HCT116 (cell line): ENCODE results near the gene DEPDC1B. TPM values are rescaled to one million over a fixed set of nuclear protein-coding genes. Genes with fewer than 3 reads are reported as not detected.
"Not testable (repeated sequence)": the region's sequence is repeated elsewhere in the genome, so short reads cannot be mapped to it uniquely, and the experiment has no call there.

ENCODE experiments used
- ATAC-seq: fragments of 200-7000 bp; cut with Tn5 transposase; 2 replicates; pipeline ENCODE4 v1.9.1; 2020; ENCODE audit warnings: mild to moderate bottlenecking, moderate library complexity
- BruUV-seq: library from RNA; stranded (reverse); fragments of 400-500 nt; replicated peaks from 2 replicates; lab custom pipeline; 2021; lab: Mats Ljungman, UMichigan
- CTCF ChIA-PET: fragments of 300-600 bp; sonication (Branson Sonifier 250); formaldehyde crosslinking; loops from one replicate; lab custom pipeline; 2021; ENCODE audit warnings: antibody characterized with exemption; lab: Charles Lee
- POLR2A ChIA-PET: fragments of 300-600, 350-600 bp; sonication (Branson Sonifier 250); formaldehyde crosslinking; loops from one replicate; lab custom pipeline; 2021; ENCODE audit warnings: antibody characterized with exemption; lab: Charles Lee
- RAD21 ChIA-PET, 2 experiments: fragments of 300-600 bp; sonication (Branson Sonifier 250); formaldehyde crosslinking; loops; one replicate each; lab custom pipeline; 2023; ENCODE audit warnings: low total read pairs in 2 of 2; ENCODE audit not compliant: uncharacterized antibody in 2 of 2, unreplicated experiment in 2 of 2, low non-redundant PET in 1 of 2; lab: Charles Lee
- DNase-seq: peaks from one replicate; pipeline ENCODE4 v3.0.0-alpha.2; 2010; ENCODE audit warnings: low read depth, low spot score
- H2AFZ ChIP-seq: fragments of 200-600 bp; shearing (Covaris generic), sonication (generic); 2 replicates; pipeline ENCODE4 v1.6.1; 2017; ENCODE audit warnings: low read depth, mixed run types, mixed read lengths, antibody characterized with exemption, low read length; ENCODE audit not compliant: poor library complexity, severe bottlenecking
- H3K27ac ChIP-seq: 2 replicates; pipeline ENCODE4 v1.5.1; 2012; ENCODE audit warnings: low read depth, low read length
- H3K27me3 ChIP-seq: fragments of 200-600 bp; sonication (generic); 2 replicates; pipeline ENCODE4 v1.6.1; 2016; ENCODE audit warnings: mixed run types, low read length, mixed read lengths; ENCODE audit not compliant: insufficient read depth
- H3K36me3 ChIP-seq, 2 experiments: fragments of 200-500 bp in 1 of 2; fragments of 200-600 bp in 1 of 2; sonication (Bioruptor generic) in 1 of 2; sonication (generic) in 1 of 2; 2 replicates each; pipeline versions ENCODE4 v1.5.1 to v1.6.1; 2014 to 2016; ENCODE audit warnings: low read length in 2 of 2, inconsistent platforms in 1 of 2, mixed read lengths in 1 of 2, mixed run types in 1 of 2; ENCODE audit not compliant: insufficient read depth in 2 of 2, control insufficient read depth in 1 of 2
- H3K4me1 ChIP-seq, 2 experiments: fragments of 200-600 bp in 1 of 2; sonication (generic) in 1 of 2; 2 replicates each; pipeline versions ENCODE4 v1.5.1 to v1.6.1; 2012 to 2017; ENCODE audit warnings: low read length in 2 of 2, inconsistent platforms in 1 of 2, mild to moderate bottlenecking in 1 of 2, mixed read lengths in 1 of 2, mixed run types in 1 of 2, moderate library complexity in 1 of 2; ENCODE audit not compliant: insufficient read depth in 2 of 2, control insufficient read depth in 1 of 2
- H3K4me2 ChIP-seq: fragments of 200-600 bp; sonication (generic); 2 replicates; pipeline ENCODE4 v1.6.1; 2017; ENCODE audit warnings: mixed run types, low read length, mixed read lengths
- H3K4me3 ChIP-seq, 2 experiments: fragments of 200-600 bp in 1 of 2; sonication (generic) in 1 of 2; replicated peaks in 1 of 2; 2 replicates each; pipeline ENCODE4 v1.5.1; 2011 to 2016; ENCODE audit warnings: low read length in 2 of 2, control low read depth in 1 of 2, low read depth in 1 of 2, mild to moderate bottlenecking in 1 of 2, mixed read lengths in 1 of 2, mixed run types in 1 of 2
- H3K79me2 ChIP-seq: fragments of 200-600 bp; sonication (generic); 2 replicates; pipeline ENCODE4 v1.6.1; 2017; ENCODE audit warnings: mild to moderate bottlenecking, mixed run types, low read length, moderate library complexity, mixed read lengths; ENCODE audit not compliant: insufficient read depth
- H3K9ac ChIP-seq: fragments of 200-600 bp; sonication (generic); 2 replicates; pipeline ENCODE4 v1.6.1; 2016; ENCODE audit warnings: low read length, mixed read lengths
- H3K9me2 ChIP-seq: fragments of 200-600 bp; sonication (generic), shearing (Covaris generic); 2 replicates; pipeline ENCODE4 v1.6.1; 2017; ENCODE audit warnings: mixed run types, mild to moderate bottlenecking, moderate library complexity; ENCODE audit not compliant: insufficient read depth
- H3K9me3 ChIP-seq, 2 experiments: fragments of 200-500 bp in 1 of 2; fragments of 200-600 bp in 1 of 2; sonication (Bioruptor generic) in 1 of 2; sonication (generic) in 1 of 2; 2 replicates each; pipeline ENCODE4 v1.6.1; 2014 to 2017; ENCODE audit warnings: low read length in 2 of 2, mixed read lengths in 2 of 2, inconsistent platforms in 1 of 2, low read depth in 1 of 2, mild to moderate bottlenecking in 1 of 2, mixed run types in 1 of 2, moderate library complexity in 1 of 2; ENCODE audit not compliant: control insufficient read depth in 1 of 2, insufficient read depth in 1 of 2
- H4K20me1 ChIP-seq: fragments of 200-600 bp; sonication (generic), shearing (Covaris generic); 2 replicates; pipeline ENCODE4 v1.6.1; 2017; ENCODE audit warnings: mixed run types, mild to moderate bottlenecking, moderate library complexity; ENCODE audit not compliant: insufficient read depth
- ATF3 ChIP-seq: IDR thresholded peaks from 2 replicates; pipeline ENCODE4 v1.6.1; 2012
- CBX3 ChIP-seq: IDR thresholded peaks from 2 replicates; pipeline ENCODE4 v1.6.1; 2012; ENCODE audit warnings: low read depth
- CEBPB ChIP-seq: IDR thresholded peaks from 2 replicates; pipeline ENCODE4 v1.6.1; 2012; ENCODE audit warnings: low read depth
- CTCF ChIP-seq, 3 experiments: fragments of 200-600 bp in 1 of 3; sonication (generic) in 1 of 3; IDR thresholded peaks in 2 of 3; conservative IDR thresholded peaks in 1 of 3; 2 replicates each; pipeline ENCODE4 v1.5.1; 2012 to 2017; ENCODE audit warnings: low read depth in 2 of 3, low read length in 2 of 3, antibody characterized with exemption in 1 of 3, borderline replicate concordance in 1 of 3, control low read depth in 1 of 3, mild to moderate bottlenecking in 1 of 3, mixed read lengths in 1 of 3, mixed run types in 1 of 3, moderate library complexity in 1 of 3; ENCODE audit not compliant: insufficient read depth in 1 of 3
- ELF1 ChIP-seq: IDR thresholded peaks from 2 replicates; pipeline ENCODE4 v1.6.1; 2012; ENCODE audit warnings: low read depth, borderline replicate concordance
- FOSL1 ChIP-seq: IDR thresholded peaks from 2 replicates; pipeline ENCODE4 v1.6.1; 2012; ENCODE audit warnings: low read depth
- MAX ChIP-seq: IDR thresholded peaks from 2 replicates; pipeline ENCODE4 v1.6.1; 2012
- POLR2A ChIP-seq: IDR thresholded peaks from 2 replicates; pipeline ENCODE4 v1.7.0; 2011; ENCODE audit warnings: borderline replicate concordance; ENCODE audit not compliant: insufficient read depth, insufficient read length; ENCODE audit errors: extremely low read depth
- POLR2AphosphoS5 ChIP-seq: IDR thresholded peaks from 2 replicates; pipeline ENCODE4 v1.6.1; 2011; ENCODE audit warnings: mild to moderate bottlenecking, low read depth, low read length, moderate library complexity
- TCF7L2 ChIP-seq: IDR thresholded peaks from 2 replicates; pipeline ENCODE4 v1.7.0; 2011; ENCODE audit warnings: borderline replicate concordance, inconsistent platforms; ENCODE audit not compliant: insufficient read depth, insufficient read length; ENCODE audit errors: extremely low read depth
- YY1 ChIP-seq: IDR thresholded peaks from 2 replicates; pipeline ENCODE4 v1.6.1; 2011; ENCODE audit warnings: low read length, low read depth, moderate library complexity, mild to moderate bottlenecking; ENCODE audit not compliant: insufficient replicate concordance; ENCODE audit errors: extremely low read depth
- ZFX ChIP-seq: fragments of 450-650 bp; IDR thresholded peaks from 2 replicates; pipeline ENCODE4 v1.6.1; 2017
- intact Hi-C: fragments of 100-400 bp; cut with micrococcal nuclease; formaldehyde crosslinking; loops from 2 replicates; pipeline ENCODE4 v1.10.0; 2022
- total RNA-seq: library from RNA; stranded (reverse); gene quantifications from one replicate; pipeline ENCODE4 v1.2.1, GENCODE V29; 2021; ENCODE audit not compliant: unreplicated experiment

DEPDC1B gene
- total RNA-seq, 1 experiment from 2014 or later = 39.7 TPM

GRCh38 chr5:60712950-60713349 is 13.0 kb upstream of the DEPDC1B start:
- Histone ChIP-seq H3K27me3 (no peaks in the 10 kb centered on the region), H4K20me1 (no peaks in the 10 kb centered on the region), H3K9me2 (no peaks in the 10 kb centered on the region), H3K9ac (no peak overlapping the region), H3K4me3 (no peak overlapping the region)
- ChIA-PET CTCF (no interaction called here), POLR2A (interaction anchor here (1.3 kb wide), 1 partner anchor 13 kb away, joined by 3 read pairs; the partner anchor contains the start of gene DEPDC1B)
- TF ChIP-seq FOSL1 (no peak), ELF1 (no peak), CTCF (IDR thresholded peaks at IDR 0.05 in 2 of 3, conservative IDR thresholded peaks at IDR 0.05 in 1 of 3; ENCODE audit: borderline replicate concordance in 1 of 3, insufficient read depth in 1 of 3, low read depth in 2 of 3, low read length in 2 of 3) (no peak), YY1 (no peak), CEBPB (no peak), ATF3 (no peak), TCF7L2 (no peak), ZFX (no peak), MAX (no peak), POLR2AphosphoS5 (no peak), CBX3 (no peak), POLR2A (no peak)
- TF ChIP-seq, all 23 proteins: peak for 0
- BruUV-seq = no TSS peak
- Histone ChIP-seq H3K4me2 (no peak overlapping the region), H3K36me3 (no peaks in the 10 kb centered on the region), H2AFZ (no peak overlapping the region), H3K4me1 (no peaks in the 10 kb centered on the region), H3K9me3 (no peaks in the 10 kb centered on the region), H3K79me2 (no peaks in the 10 kb centered on the region), H3K27ac (no peak overlapping the region)
- RAD21 ChIA-PET = no interaction called here
- no peak for DNase-seq
- no peak for ATAC-seq
- intact Hi-C loops = no loop called here

- DNase-seq, H2AFZ ChIP-seq, H4K20me1 ChIP-seq, ATAC-seq, H3K9me2 ChIP-seq, H3K4me2 ChIP-seq, H3K9me3 ChIP-seq, intact Hi-C loops, H3K4me1 ChIP-seq, BruUV-seq, H3K27ac ChIP-seq, H3K27me3 ChIP-seq, H3K9ac ChIP-seq, H3K4me3 ChIP-seq, H3K79me2 ChIP-seq, H3K36me3 ChIP-seq, RAD21 ChIA-PET: not testable (repeated sequence)
- POLR2A ChIA-PET = interaction anchor here (1.3 kb wide), 1 partner anchor 12 kb away, joined by 3 read pairs; the partner anchor contains the start of gene DEPDC1B
- CTCF ChIA-PET = interaction anchor here (1.7 kb wide), 1 partner anchor 24 kb away, joined by 4 read pairs; no protein-coding TSS in a partner anchor
Observed at GRCh38 chr5:60711892-60712291, 11.9 kb upstream of the DEPDC1B start.
